Stimulated activated CD8-positive, alpha-beta memory T cell treated with anti-CD3 and anti-CD28 coated beads, Interleukin-15, amount 100 ng/mL, for 48 hours (primary cell): ENCODE data around the gene CASP12.
A peak's percentile ranks its signal among the peaks of the same experiment; 100 is the strongest.
"Not testable (repeated sequence)": the region's sequence is repeated elsewhere in the genome, so short reads cannot be mapped to it uniquely, and the experiment has no call there.

Experiments used
- DNase-seq, 2 donors: peaks; one replicate each; pipeline ENCODE4 v3.0.0-alpha.2; 2020; ENCODE audit warnings: low read depth in 2 of 2

Gene CASP12

GRCh38 chr11:104897891-104898684 is at the start of gene CASP12:
Gene CASP12 (minus strand): TSS chr11:104898460.
- DNase-seq, result no peak

- peak in 1 of 2 donors; percentile 7 for DNase-seq
Observed at GRCh38 chr11:104946907-104947306, 48.6 kb upstream of the CASP12 start.

GRCh38 chr11:104944076-104944475 is 45.8 kb upstream of the CASP12 start:
- DNase-seq, result no peak

GRCh38 chr11:104943561-104943960 is 45.3 kb upstream of the CASP12 start:
- DNase-seq, result no peak

GRCh38 chr11:104934594-104934993 is 36.3 kb upstream of the CASP12 start:
- DNase-seq, result no peak

- DNase-seq, result not testable (repeated sequence)
Observed at GRCh38 chr11:104934073-104934472, 35.8 kb upstream of the CASP12 start.

GRCh38 chr11:104928811-104929210 is 30.6 kb upstream of the CASP12 start:
- no peak for DNase-seq

GRCh38 chr11:104926771-104927611 is 28.7 kb upstream of the CASP12 start:
- no peak for DNase-seq

- no peak for DNase-seq
Observed at GRCh38 chr11:104925850-104926249, 27.6 kb upstream of the CASP12 start.

GRCh38 chr11:104918113-104918824 is 20.0 kb upstream of the CASP12 start:
- no peak for DNase-seq

- DNase-seq, result no peak
Observed at GRCh38 chr11:104917271-104918112, 19.2 kb upstream of the CASP12 start.

GRCh38 chr11:104916442-104916841 is 18.2 kb upstream of the CASP12 start:
- no peak for DNase-seq

- no peak for DNase-seq
Observed at GRCh38 chr11:104912102-104912501, 13.8 kb upstream of the CASP12 start.

- DNase-seq, result no peak
Observed at GRCh38 chr11:104908186-104908531, 9.9 kb upstream of the CASP12 start.

- no peak for DNase-seq
Observed at GRCh38 chr11:104907521-104908185, 9.4 kb upstream of the CASP12 start.

- DNase-seq, result no peak
Observed at GRCh38 chr11:104905271-104905670, 7.0 kb upstream of the CASP12 start.

- DNase-seq, result no peak
Observed at GRCh38 chr11:104899226-104899625, 966 bp upstream of the CASP12 start.

GRCh38 chr11:104898685-104899013 is 389 bp upstream of the CASP12 start:
- DNase-seq, result no peak

- DNase-seq, result no peak
Observed at GRCh38 chr11:104895634-104896033, 2.6 kb downstream of the CASP12 start.

- DNase-seq, result no peak
Observed at GRCh38 chr11:104893876-104894275, 4.4 kb downstream of the CASP12 start.
